B cell (primary cell): ENCODE measurements around the gene SSUH2. TPM values are rescaled to one million over a fixed set of nuclear protein-coding genes. Genes with fewer than 3 reads are reported as not detected.
"Not testable (repeated sequence)": the region's sequence is repeated elsewhere in the genome, so short reads cannot be mapped to it uniquely, and the experiment has no call there.

Experiments
- ATAC-seq: fragments of 200-7000 bp; cut with Tn5 transposase; one replicate; pipeline ENCODE4 v1.10.0; 2021; ENCODE audit warnings: low read depth, mild to moderate bottlenecking, moderate number of reproducible peaks, moderate library complexity
- CTCF ChIA-PET: fragments of 350-600 bp; sonication (Branson Sonifier 250); formaldehyde crosslinking; loops from one replicate; lab custom pipeline; 2021; ENCODE audit warnings: antibody characterized with exemption, inconsistent platforms; lab: Charles Lee
- POLR2A ChIA-PET: fragments of 350-600 bp; sonication (Branson Sonifier 250); formaldehyde crosslinking; loops from one replicate; lab custom pipeline; 2021; ENCODE audit warnings: antibody characterized with exemption; lab: Charles Lee
- DNase-seq: peaks from one replicate; pipeline ENCODE4 v3.0.0; 2013
- H2AFZ ChIP-seq: 2 replicates; pipeline ENCODE4 v1.6.1; 2012; ENCODE audit warnings: mild to moderate bottlenecking, low read depth, low read length; ENCODE audit not compliant: insufficient read depth, poor library complexity, severe bottlenecking
- H3K27ac ChIP-seq, 2 donors: 1 replicate in 1 of 2; 2 replicates in 1 of 2; pipeline ENCODE4 v1.5.1; 2012 to 2013; ENCODE audit warnings: low read length in 2 of 2, mild to moderate bottlenecking in 2 of 2, moderate library complexity in 1 of 2
- H3K27me3 ChIP-seq, 4 experiments: fragments of 200-600 bp in 1 of 4; sonication (generic) in 1 of 4; replicated peaks in 1 of 4; 1 replicate in 2 of 4; 2 replicates in 2 of 4; pipeline versions ENCODE4 v1.6.1 to v1.7.0; 2013 to 2016; ENCODE audit warnings: low read length in 3 of 4, mild to moderate bottlenecking in 2 of 4, mixed read lengths in 1 of 4, moderate library complexity in 1 of 4; ENCODE audit not compliant: insufficient read depth in 4 of 4, control insufficient read depth in 3 of 4; ENCODE audit errors: control extremely low read depth in 1 of 4
- H3K36me3 ChIP-seq, 2 experiments: replicated peaks in 1 of 2; 1 replicate in 1 of 2; 2 replicates in 1 of 2; pipeline versions ENCODE4 v1.6.1 to v1.7.1; 2013; ENCODE audit warnings: low read length in 1 of 2; ENCODE audit not compliant: insufficient read depth in 2 of 2, control insufficient read depth in 1 of 2; ENCODE audit errors: control extremely low read depth in 1 of 2, extremely low read depth in 1 of 2
- H3K4me1 ChIP-seq, 2 donors: fragments of 200-600 bp in 1 of 2; sonication (generic) in 1 of 2; 1 replicate in 1 of 2; 2 replicates in 1 of 2; pipeline versions ENCODE4 v1.5.1 to v1.6.1; 2013 to 2017; ENCODE audit warnings: low read length in 2 of 2; ENCODE audit not compliant: control insufficient read depth in 2 of 2, insufficient read depth in 2 of 2
- H3K4me2 ChIP-seq: replicated peaks from 2 replicates; pipeline ENCODE3; 2012; ENCODE audit warnings: mild to moderate bottlenecking, low read depth, low read length; ENCODE audit not compliant: poor library complexity, severe bottlenecking
- H3K4me3 ChIP-seq, 5 experiments: fragments of 200-600 bp in 1 of 5; sonication (generic) in 1 of 5; 1 replicate in 3 of 5; 2 replicates in 2 of 5; pipeline versions ENCODE4 v1.5.1 to v1.7.0; 2011 to 2016; ENCODE audit warnings: low read length in 4 of 5, mild to moderate bottlenecking in 4 of 5, low read depth in 2 of 5, control low read depth in 1 of 5, moderate library complexity in 1 of 5; ENCODE audit not compliant: insufficient read depth in 1 of 5; ENCODE audit errors: control extremely low read depth in 1 of 5, extremely low read depth in 1 of 5
- H3K79me2 ChIP-seq: fragments of 200-600 bp; sonication (generic); one replicate; pipeline ENCODE4 v1.6.0; 2016; ENCODE audit warnings: low read length; ENCODE audit not compliant: control insufficient read depth, insufficient read depth
- H3K9ac ChIP-seq: fragments of 200-600 bp; sonication (generic); 2 replicates; pipeline ENCODE4 v1.6.1; 2017; ENCODE audit warnings: mild to moderate bottlenecking, low read length, moderate library complexity
- H3K9me3 ChIP-seq, 3 donors: one replicate each; pipeline versions ENCODE4 v1.6.1 to v1.7.1; 2013; ENCODE audit warnings: low read length in 2 of 3; ENCODE audit not compliant: control insufficient read depth in 2 of 3, insufficient read depth in 1 of 3; ENCODE audit errors: control extremely low read depth in 1 of 3
- H4K20me1 ChIP-seq: 2 replicates; pipeline ENCODE4 v1.6.0; 2012; ENCODE audit warnings: mild to moderate bottlenecking, low read length; ENCODE audit not compliant: insufficient read depth, control insufficient read depth, poor library complexity, severe bottlenecking
- H3K27ac Mint-ChIP-seq: one replicate; pipeline ENCODE4 v1.8.0; 2021; ENCODE audit warnings: mixed read lengths
- H3K27me3 Mint-ChIP-seq: one replicate; pipeline ENCODE4 v1.8.0; 2021; ENCODE audit warnings: mixed read lengths
- H3K4me1 Mint-ChIP-seq: one replicate; pipeline ENCODE4 v1.8.0; 2021; ENCODE audit warnings: mixed read lengths
- H3K4me3 Mint-ChIP-seq: one replicate; pipeline ENCODE4 v1.8.0; 2021; ENCODE audit warnings: mixed read lengths
- H3K9me3 Mint-ChIP-seq: one replicate; pipeline ENCODE4 v1.8.0; 2022; ENCODE audit warnings: mixed read lengths; ENCODE audit not compliant: insufficient read depth
- WGBS: methylation state at CpG from one replicate; pipeline ENCODE4 v1.1.5; 2013; ENCODE audit warnings: missing lambda C conversion rate; ENCODE audit not compliant: insufficient coverage; 5-methylcytosine and 5-hydroxymethylcytosine counted together
- intact Hi-C: fragments of 100-400 bp; cut with micrococcal nuclease; formaldehyde crosslinking; loops from one replicate; pipeline ENCODE4 v1.10.0; 2022
- polyA plus RNA-seq: library from polyadenylated mRNA; depleted of rRNA; stranded (reverse); fragments of >200 nt; gene quantifications from 2 replicates; pipeline ENCODE4 v1.2.3, GENCODE V29; 2012
- total RNA-seq, 2 donors: library from RNA; stranded (reverse); fragments of 120-200 nt in 1 of 2; gene quantifications; 1 replicate in 1 of 2; 2 replicates in 1 of 2; pipeline versions ENCODE4 v1.2.3 to v1.2.4, GENCODE V29; 2013 to 2022

Gene SSUH2
- total and polyA plus RNA-seq, 2 donors (not counting 1 experiment from before 2014, with no cell fraction given) = not detected

- H3K27ac Mint-ChIP-seq, POLR2A ChIA-PET, H3K9ac ChIP-seq, H2AFZ ChIP-seq, DNase-seq, H3K4me1 Mint-ChIP-seq, H3K4me3 Mint-ChIP-seq, H3K4me2 ChIP-seq, intact Hi-C loops, ATAC-seq, H3K27me3 Mint-ChIP-seq, H3K4me1 ChIP-seq, H3K27ac ChIP-seq, H3K79me2 ChIP-seq, H3K36me3 ChIP-seq, H3K9me3 Mint-ChIP-seq, H4K20me1 ChIP-seq, H3K9me3 ChIP-seq, H3K27me3 ChIP-seq, H3K4me3 ChIP-seq, CTCF ChIA-PET: not testable (repeated sequence)
- 73% methylated on average over 10 of the region's 19 CpGs for WGBS
These were observed 38.4 kb upstream of the SSUH2 start for GRCh38 chr3:8682850-8683574.

GRCh38 chr3:8681881-8682538 is 37.4 kb upstream of the SSUH2 start:
- H3K9me3 Mint-ChIP-seq, H3K79me2 ChIP-seq, CTCF ChIA-PET, H3K4me3 Mint-ChIP-seq, H3K27ac ChIP-seq, ATAC-seq, H3K27ac Mint-ChIP-seq, H3K4me1 ChIP-seq, intact Hi-C loops, H3K4me1 Mint-ChIP-seq, H3K9me3 ChIP-seq, H3K4me3 ChIP-seq, H2AFZ ChIP-seq, H3K27me3 Mint-ChIP-seq, H3K4me2 ChIP-seq, POLR2A ChIA-PET, H4K20me1 ChIP-seq, DNase-seq, H3K27me3 ChIP-seq, H3K36me3 ChIP-seq, H3K9ac ChIP-seq: not testable (repeated sequence)
- WGBS = 93% methylated on average over 3 of the region's 9 CpGs
